ENCODE results near the gene COL9A3. TPM values are rescaled to one million over a fixed set of nuclear protein-coding genes. Genes with fewer than 3 reads are reported as not detected.
"Not testable (repeated sequence)": the region's sequence is repeated elsewhere in the genome, so short reads cannot be mapped to it uniquely, and the experiment has no call there.

The COL9A3 gene
- total RNA-seq, 3 donors from 2014 or later (not counting 1 experiment from before 2014, with no cell fraction given), result 1.9 TPM; not detected in 2

DNA sequence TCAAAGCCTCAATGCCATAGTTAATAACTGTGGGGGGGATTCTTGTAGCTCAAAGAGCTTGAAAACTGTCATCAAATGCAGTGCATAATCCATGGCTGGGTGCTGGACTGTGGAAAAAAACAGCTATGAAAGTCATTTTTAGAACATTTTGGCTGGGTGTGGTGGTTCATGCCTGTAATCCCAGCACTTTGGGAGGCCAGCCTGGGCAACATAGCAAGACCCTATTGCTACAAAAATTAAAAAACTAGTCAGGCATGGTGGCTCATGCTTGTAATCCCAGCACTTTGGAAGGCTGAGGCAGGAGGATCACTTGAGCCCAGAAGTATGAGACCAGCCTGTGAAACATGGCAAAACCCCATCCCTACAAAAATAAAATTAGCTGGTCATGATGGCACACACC, 32.6 kb downstream of the COL9A3 start:
- H3K4me3 ChIP-seq (ENCODE audit: low read length), result no peak overlapping the region
- H3K27me3 ChIP-seq (ENCODE audit: control insufficient read depth, insufficient read depth, low read length), result no peaks in the 10 kb centered on the region
- no peaks in the 10 kb centered on the region for H3K36me3 Mint-ChIP-seq
- DNase-seq, result no peak
- H3K4me3 Mint-ChIP-seq, result no peak overlapping the region
- no peak overlapping the region for H3K27ac Mint-ChIP-seq
- no peak for ATAC-seq
- H3K27ac ChIP-seq (ENCODE audit: low read length), result no peak overlapping the region
- H3K27me3 Mint-ChIP-seq (ENCODE audit: low read depth in 2 of 2), result no peaks in the 10 kb centered on the region
- intact Hi-C loops (cut with micrococcal nuclease), result no loop called here
- H3K36me3 ChIP-seq (ENCODE audit: control insufficient read depth, insufficient read depth, low read length), result peaks cover 4% of the 10 kb centered on the region
- TF ChIP-seq CTCF (IDR thresholded peaks at IDR 0.05), result no peak
- H3K9me3 Mint-ChIP-seq, result no peaks in the 10 kb centered on the region
- peaks cover 6 to 10% of the 10 kb centered on the region in 2 donors for H3K4me1 Mint-ChIP-seq
- no peaks in the 10 kb centered on the region for H3K4me1 ChIP-seq (ENCODE audit: control insufficient read depth, insufficient read depth, low read length)
- H3K9me3 ChIP-seq (ENCODE audit: control insufficient read depth, insufficient read depth, low read length), result no peaks in the 10 kb centered on the region

- ATAC-seq (no peak), DNase-seq (no peak)
- Mint-ChIP-seq H3K9me3 (no peaks in the 10 kb centered on the region), H3K27ac (no peak overlapping the region), H3K27me3 (ENCODE audit: low read depth in 2 of 2) (no peaks in the 10 kb centered on the region), H3K4me1 (peaks cover 6 to 10% of the 10 kb centered on the region in 2 donors), H3K36me3 (no peaks in the 10 kb centered on the region), H3K4me3 (no peak overlapping the region)
- no peaks in the 10 kb centered on the region for H3K9me3 ChIP-seq (ENCODE audit: control insufficient read depth, insufficient read depth, low read length)
- TF ChIP-seq CTCF (IDR thresholded peaks at IDR 0.05), result no peak
- intact Hi-C loops (cut with micrococcal nuclease), result no loop called here
- H3K4me1 ChIP-seq (ENCODE audit: control insufficient read depth, insufficient read depth, low read length), result no peaks in the 10 kb centered on the region
- peaks cover 8% of the 10 kb centered on the region for H3K36me3 ChIP-seq (ENCODE audit: control insufficient read depth, insufficient read depth, low read length)
- WGBS (ENCODE audit: insufficient coverage), result 97% methylated on average over 22 of the region's 22 CpGs
- no peak overlapping the region for H3K27ac ChIP-seq (ENCODE audit: low read length)
- no peaks in the 10 kb centered on the region for H3K27me3 ChIP-seq (ENCODE audit: control insufficient read depth, insufficient read depth, low read length)
- no peak overlapping the region for H3K4me3 ChIP-seq (ENCODE audit: low read length)
Measured at GRCh38 chr20:62850333-62850974, 33.6 kb downstream of the COL9A3 start.

- no peak overlapping the region for H3K4me3 ChIP-seq (ENCODE audit: low read length)
- peaks cover 1% of the 10 kb centered on the region for H3K36me3 Mint-ChIP-seq
- no peaks in the 10 kb centered on the region for H3K9me3 Mint-ChIP-seq
- no peaks in the 10 kb centered on the region for H3K9me3 ChIP-seq (ENCODE audit: control insufficient read depth, insufficient read depth, low read length)
- H3K27me3 Mint-ChIP-seq (ENCODE audit: low read depth in 2 of 2), result no peaks in the 10 kb centered on the region
- no peak overlapping the region for H3K27ac Mint-ChIP-seq
- H3K36me3 ChIP-seq (ENCODE audit: control insufficient read depth, insufficient read depth, low read length), result peaks cover 12% of the 10 kb centered on the region
- peaks cover 6 to 10% of the 10 kb centered on the region in 2 donors for H3K4me1 Mint-ChIP-seq
- intact Hi-C loops (cut with micrococcal nuclease), result no loop called here
- TF ChIP-seq CTCF (IDR thresholded peaks at IDR 0.05), result no peak
- no peak overlapping the region for H3K4me3 Mint-ChIP-seq
- DNase-seq (no peak), ATAC-seq (no peak)
- 80% methylated on average over 8 of the region's 8 CpGs for WGBS (ENCODE audit: insufficient coverage)
- no peak overlapping the region for H3K27ac ChIP-seq (ENCODE audit: low read length)
- H3K27me3 ChIP-seq (ENCODE audit: control insufficient read depth, insufficient read depth, low read length), result no peaks in the 10 kb centered on the region
- no peaks in the 10 kb centered on the region for H3K4me1 ChIP-seq (ENCODE audit: control insufficient read depth, insufficient read depth, low read length)
Measured at GRCh38 chr20:62852196-62852595, 35.3 kb downstream of the COL9A3 start.

DNA sequence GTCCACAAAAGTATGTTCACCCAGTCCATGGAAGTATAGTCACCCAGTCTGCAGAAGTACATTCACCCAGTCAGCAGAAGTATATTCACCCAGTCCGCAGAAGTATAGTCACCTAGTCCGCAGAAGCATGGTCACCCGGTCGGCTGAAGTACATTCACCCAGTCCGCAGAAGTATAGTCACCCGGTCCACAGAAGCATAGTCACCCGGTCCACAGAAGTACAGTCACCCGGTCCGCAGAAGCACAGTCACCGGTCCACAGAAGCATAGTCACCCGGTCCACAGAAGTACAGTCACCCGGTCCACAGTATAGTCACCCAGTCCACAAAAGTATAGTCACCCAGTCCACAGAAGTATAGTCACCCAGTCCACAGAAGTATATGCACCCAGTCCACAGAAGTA, 36.0 kb downstream of the COL9A3 start:
- Mint-ChIP-seq H3K27ac (no peak overlapping the region), H3K27me3 (ENCODE audit: low read depth in 2 of 2) (no peaks in the 10 kb centered on the region), H3K4me3 (no peak overlapping the region), H3K36me3 (peaks cover 6% of the 10 kb centered on the region), H3K4me1 (peaks cover 6 to 8% of the 10 kb centered on the region in 2 donors), H3K9me3 (no peaks in the 10 kb centered on the region)
- no peaks in the 10 kb centered on the region for H3K9me3 ChIP-seq (ENCODE audit: control insufficient read depth, insufficient read depth, low read length)
- no peaks in the 10 kb centered on the region for H3K4me1 ChIP-seq (ENCODE audit: control insufficient read depth, insufficient read depth, low read length)
- no peaks in the 10 kb centered on the region for H3K27me3 ChIP-seq (ENCODE audit: control insufficient read depth, insufficient read depth, low read length)
- H3K36me3 ChIP-seq (ENCODE audit: control insufficient read depth, insufficient read depth, low read length), result peaks cover 13% of the 10 kb centered on the region
- no peak for ATAC-seq
- H3K4me3 ChIP-seq (ENCODE audit: low read length), result no peak overlapping the region
- no peak for DNase-seq
- TF ChIP-seq CTCF (IDR thresholded peaks at IDR 0.05), result no peak
- H3K27ac ChIP-seq (ENCODE audit: low read length), result no peak overlapping the region
- WGBS (ENCODE audit: insufficient coverage), result 96% methylated on average over 12 of the region's 12 CpGs
- intact Hi-C loops (cut with micrococcal nuclease), result no loop called here

DNA sequence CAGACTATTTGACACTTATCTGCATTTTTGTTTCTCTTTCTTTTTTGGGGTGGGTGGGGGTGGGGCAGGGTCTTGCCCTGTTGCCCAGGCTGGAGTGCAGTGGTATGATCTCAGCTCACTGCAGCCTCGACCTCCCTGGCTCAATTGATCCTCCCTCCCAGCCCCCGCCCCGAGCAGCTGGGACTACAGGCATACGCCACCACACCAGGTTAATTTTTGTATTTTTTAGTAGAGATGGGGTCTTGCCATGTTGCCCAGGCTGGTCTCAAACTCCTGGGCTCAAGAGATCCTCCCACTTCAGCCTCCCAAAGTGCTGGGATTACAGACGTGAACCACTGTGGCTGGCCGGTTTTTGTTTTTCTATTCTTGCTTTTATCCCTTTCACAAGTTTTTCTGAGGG, 36.5 kb downstream of the COL9A3 start:
- not testable (repeated sequence) for ATAC-seq

More for the DNA sequence above, 36.5 kb downstream of the COL9A3 start:
- H3K9me3 Mint-ChIP-seq; H3K27ac ChIP-seq (ENCODE audit: low read length); intact Hi-C loops (cut with micrococcal nuclease); H3K9me3 ChIP-seq (ENCODE audit: control insufficient read depth, insufficient read depth, low read length); DNase-seq; H3K4me3 Mint-ChIP-seq; H3K36me3 Mint-ChIP-seq; H3K4me1 ChIP-seq (ENCODE audit: control insufficient read depth, insufficient read depth, low read length); H3K27me3 Mint-ChIP-seq (ENCODE audit: low read depth in 2 of 2); H3K4me3 ChIP-seq (ENCODE audit: low read length); H3K27ac Mint-ChIP-seq; H3K27me3 ChIP-seq (ENCODE audit: control insufficient read depth, insufficient read depth, low read length): not testable (repeated sequence)
- H3K4me1 Mint-ChIP-seq, result peaks cover 10% of the 10 kb centered on the region in 2 donors
- peaks cover 13% of the 10 kb centered on the region for H3K36me3 ChIP-seq (ENCODE audit: control insufficient read depth, insufficient read depth, low read length)
- 96% methylated on average over 6 of the region's 6 CpGs for WGBS (ENCODE audit: insufficient coverage)

All from natural killer cell (primary cell).